Breast epithelium (tissue), 3 donors: Measurements from ENCODE around the gene MVB12B.

ENCODE experiments used
- CTCF ChIP-seq, 3 donors: fragments of 450-650 bp; IDR thresholded peaks; one replicate each; pipeline ENCODE4 v1.5.1; 2016 to 2017; ENCODE audit warnings: antibody characterized with exemption in 3 of 3, mild to moderate bottlenecking in 3 of 3, moderate library complexity in 3 of 3
- POLR2A ChIP-seq: fragments of 450-650 bp; IDR thresholded peaks from one replicate; pipeline ENCODE4 v1.6.1; 2016; ENCODE audit warnings: antibody characterized with exemption, mild to moderate bottlenecking, moderate library complexity
- POLR2AphosphoS5 ChIP-seq, 3 donors: sonication (generic); formaldehyde crosslinking; IDR thresholded peaks; one replicate each; pipeline ENCODE4 v1.6.1; 2017; ENCODE audit warnings: antibody characterized with exemption in 3 of 3

- TF ChIP-seq POLR2A (no peak), CTCF (IDR thresholded peaks at IDR 0.05) (no peak), POLR2AphosphoS5 (IDR thresholded peaks at IDR 0.05) (no peak)
Measured at GRCh38 chr9:126283799-126284465, 42.7 kb upstream of the MVB12B start.
